Gastroesophageal sphincter (tissue), 3 donors: Measurements from ENCODE around the gene PPP1R12C.

Experiments used
- EP300 ChIP-seq: sonication (generic); formaldehyde crosslinking; IDR thresholded peaks from one replicate; pipeline ENCODE4 v1.6.1; 2017; ENCODE audit warnings: antibody characterized with exemption, mild to moderate bottlenecking
- POLR2A ChIP-seq, 2 donors: fragments of 450-650 bp; IDR thresholded peaks; one replicate each; pipeline ENCODE4 v1.6.1; 2017; ENCODE audit warnings: antibody characterized with exemption in 2 of 2, mild to moderate bottlenecking in 2 of 2, moderate library complexity in 1 of 2
- TF ChIP-seq, protein P1 (sequence below), 4 experiments: fragments of 200-600 bp in 2 of 4; fragments of 450-650 bp in 2 of 4; sonication (generic) in 1 of 4; IDR thresholded peaks; one replicate each; pipeline ENCODE4 v1.5.1; 2017 to 2019; ENCODE audit warnings: antibody characterized with exemption in 4 of 4, mild to moderate bottlenecking in 2 of 4, moderate library complexity in 2 of 4

DNA sequence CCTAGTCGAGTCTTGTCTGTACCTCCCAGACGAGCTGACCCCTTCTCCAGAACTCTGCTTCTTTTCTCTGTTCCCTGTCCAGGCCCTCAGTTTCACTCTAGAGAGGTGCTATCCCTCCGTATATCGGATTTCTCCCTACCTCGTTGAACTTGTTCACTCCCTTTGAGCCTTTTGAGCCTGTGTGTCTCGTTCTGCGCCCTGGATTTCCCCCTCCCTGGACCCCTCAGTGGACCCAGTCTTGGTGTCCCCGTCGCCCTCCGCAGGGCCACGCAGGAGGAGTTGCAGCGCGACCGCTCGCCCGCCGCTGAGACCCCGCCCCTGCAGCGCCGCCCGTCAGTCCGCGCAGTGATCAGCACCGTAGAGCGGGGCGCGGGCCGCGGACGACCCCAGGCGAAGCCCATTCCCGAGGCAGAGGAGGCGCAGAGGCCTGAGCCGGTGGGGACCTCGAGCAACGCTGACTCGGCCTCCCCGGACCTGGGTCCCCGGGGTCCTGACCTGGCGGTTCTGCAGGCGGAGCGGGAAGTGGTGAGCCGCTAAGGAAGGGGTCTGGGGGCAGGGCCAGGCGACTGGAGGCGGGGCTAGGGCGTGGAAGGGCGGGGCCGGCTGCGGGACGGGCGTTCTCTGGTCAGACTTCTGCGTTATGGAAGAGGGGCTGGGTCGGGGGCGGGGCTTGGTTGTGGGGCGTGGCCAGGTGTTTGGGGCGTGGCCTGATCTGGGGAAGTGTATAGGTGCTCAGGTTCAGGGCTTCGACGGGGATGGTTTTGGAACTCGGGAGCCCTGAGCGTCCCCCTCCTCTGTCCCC lies 36.3 kb downstream of the PPP1R12C start:
- no peak for TF ChIP-seq EP300
- TF ChIP-seq, protein P1, sequence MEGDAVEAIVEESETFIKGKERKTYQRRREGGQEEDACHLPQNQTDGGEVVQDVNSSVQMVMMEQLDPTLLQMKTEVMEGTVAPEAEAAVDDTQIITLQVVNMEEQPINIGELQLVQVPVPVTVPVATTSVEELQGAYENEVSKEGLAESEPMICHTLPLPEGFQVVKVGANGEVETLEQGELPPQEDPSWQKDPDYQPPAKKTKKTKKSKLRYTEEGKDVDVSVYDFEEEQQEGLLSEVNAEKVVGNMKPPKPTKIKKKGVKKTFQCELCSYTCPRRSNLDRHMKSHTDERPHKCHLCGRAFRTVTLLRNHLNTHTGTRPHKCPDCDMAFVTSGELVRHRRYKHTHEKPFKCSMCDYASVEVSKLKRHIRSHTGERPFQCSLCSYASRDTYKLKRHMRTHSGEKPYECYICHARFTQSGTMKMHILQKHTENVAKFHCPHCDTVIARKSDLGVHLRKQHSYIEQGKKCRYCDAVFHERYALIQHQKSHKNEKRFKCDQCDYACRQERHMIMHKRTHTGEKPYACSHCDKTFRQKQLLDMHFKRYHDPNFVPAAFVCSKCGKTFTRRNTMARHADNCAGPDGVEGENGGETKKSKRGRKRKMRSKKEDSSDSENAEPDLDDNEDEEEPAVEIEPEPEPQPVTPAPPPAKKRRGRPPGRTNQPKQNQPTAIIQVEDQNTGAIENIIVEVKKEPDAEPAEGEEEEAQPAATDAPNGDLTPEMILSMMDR (IDR thresholded peaks at IDR 0.05), result no peak
- TF ChIP-seq POLR2A (IDR thresholded peaks at IDR 0.05), result no peak
